ENCODE measurements around the gene ATP5ME. TPM values are rescaled to one million over a fixed set of nuclear protein-coding genes. Genes with fewer than 3 reads are reported as not detected.

Gene ATP5ME
- total RNA-seq, 2 experiments from 2014 or later: 359 to 388 TPM

GRCh38 chr4:667545-667925, 6.5 kb downstream of the ATP5ME start:
- H3K4me3 ChIP-seq (ENCODE audit: low read depth, low read length, poor library complexity, severe bottlenecking): no peak overlapping the region
- intact Hi-C loops (cut with micrococcal nuclease; ENCODE audit: unreplicated experiment): no loop called here
- BruUV-seq (replicated peaks): no TSS peak
- no peak overlapping the region for H2AFZ ChIP-seq (ENCODE audit: low read length)
- TF ChIP-seq EZH2phosphoT487 (IDR thresholded peaks at IDR 0.05; ENCODE audit: borderline replicate concordance, low read depth, low read length) (no peak), CTCF (conservative IDR thresholded peaks at IDR 0.05; ENCODE audit: low read length) (no peak)
- H3K9me3 ChIP-seq (ENCODE audit: low read length): no peaks in the 10 kb centered on the region
- CTCF ChIA-PET (ENCODE audit: unreplicated experiment): no interaction called here
- no peak overlapping the region for H3K27ac ChIP-seq (ENCODE audit: low read depth, low read length, poor library complexity, severe bottlenecking)
- no peak for DNase-seq (ENCODE audit: low spot score)
- H3K4me2 ChIP-seq (ENCODE audit: low read length): no peak overlapping the region
- peaks cover 6% of the 10 kb centered on the region; the same call in 1 of the 2 replicates for H3K79me2 ChIP-seq (ENCODE audit: insufficient read depth, low read depth, low read length)
- POLR2A ChIA-PET: no interaction called here
- no peaks in the 10 kb centered on the region for H3K9me2 ChIP-seq (ENCODE audit: insufficient read depth, low read length)
- H3K4me1 ChIP-seq (ENCODE audit: insufficient read depth, low read length, poor library complexity, severe bottlenecking): no peaks in the 10 kb centered on the region
- no peaks in the 10 kb centered on the region for H4K20me1 ChIP-seq (ENCODE audit: insufficient read depth, low read length)
- peaks cover 25% of the 10 kb centered on the region for H3K36me3 ChIP-seq (ENCODE audit: insufficient read depth, low read length)

GRCh38 chr4:666822-667544, 7.1 kb downstream of the ATP5ME start:
- Histone ChIP-seq H3K4me3 (ENCODE audit: low read depth, low read length, poor library complexity, severe bottlenecking) (no peak overlapping the region), H3K9me2 (ENCODE audit: insufficient read depth, low read length) (no peaks in the 10 kb centered on the region), H4K20me1 (ENCODE audit: insufficient read depth, low read length) (no peaks in the 10 kb centered on the region), H3K4me1 (ENCODE audit: insufficient read depth, low read length, poor library complexity, severe bottlenecking) (no peaks in the 10 kb centered on the region), H3K9me3 (ENCODE audit: low read length) (no peaks in the 10 kb centered on the region), H2AFZ (ENCODE audit: low read length) (no peak overlapping the region), H3K27ac (ENCODE audit: low read depth, low read length, poor library complexity, severe bottlenecking) (no peak overlapping the region), H3K36me3 (ENCODE audit: insufficient read depth, low read length) (peaks cover 20% of the 10 kb centered on the region), H3K4me2 (ENCODE audit: low read length) (no peak overlapping the region), H3K79me2 (ENCODE audit: insufficient read depth, low read depth, low read length) (peaks cover under 1% of the 10 kb centered on the region; the same call in 1 of the 2 replicates)
- TF ChIP-seq CTCF (conservative IDR thresholded peaks at IDR 0.05; ENCODE audit: low read length): no peak
- no peak for TF ChIP-seq EZH2phosphoT487 (IDR thresholded peaks at IDR 0.05; ENCODE audit: borderline replicate concordance, low read depth, low read length)
- ChIA-PET CTCF (ENCODE audit: unreplicated experiment) (no interaction called here), POLR2A (no interaction called here)
- intact Hi-C loops (cut with micrococcal nuclease; ENCODE audit: unreplicated experiment): no loop called here
- BruUV-seq (replicated peaks): no TSS peak
- no peak for DNase-seq (ENCODE audit: low spot score)

GRCh38 chr4:666436-666810, 7.7 kb downstream of the ATP5ME start:
- H3K4me2 ChIP-seq (ENCODE audit: low read length): no peak overlapping the region
- intact Hi-C loops (cut with micrococcal nuclease; ENCODE audit: unreplicated experiment): no loop called here
- H3K9me2 ChIP-seq (ENCODE audit: insufficient read depth, low read length): no peaks in the 10 kb centered on the region

More at GRCh38 chr4:666436-666810, 7.7 kb downstream of the ATP5ME start:
- H3K79me2 ChIP-seq (ENCODE audit: insufficient read depth, low read depth, low read length): no peaks in the 10 kb centered on the region
- H3K27ac ChIP-seq (ENCODE audit: low read depth, low read length, poor library complexity, severe bottlenecking): no peak overlapping the region
- H3K4me1 ChIP-seq (ENCODE audit: insufficient read depth, low read length, poor library complexity, severe bottlenecking): no peaks in the 10 kb centered on the region
- no peak for DNase-seq (ENCODE audit: low spot score)
- POLR2A ChIA-PET: no interaction called here
- no peak overlapping the region for H2AFZ ChIP-seq (ENCODE audit: low read length)
- no peak overlapping the region for H3K4me3 ChIP-seq (ENCODE audit: low read depth, low read length, poor library complexity, severe bottlenecking)
- TF ChIP-seq CTCF (conservative IDR thresholded peaks at IDR 0.05; ENCODE audit: low read length) (no peak), EZH2phosphoT487 (IDR thresholded peaks at IDR 0.05; ENCODE audit: borderline replicate concordance, low read depth, low read length) (no peak)
- no TSS peak for BruUV-seq (replicated peaks)
- no peaks in the 10 kb centered on the region for H4K20me1 ChIP-seq (ENCODE audit: insufficient read depth, low read length)
- CTCF ChIA-PET (ENCODE audit: unreplicated experiment): no interaction called here
- H3K36me3 ChIP-seq (ENCODE audit: insufficient read depth, low read length): peaks cover 14% of the 10 kb centered on the region
- no peaks in the 10 kb centered on the region for H3K9me3 ChIP-seq (ENCODE audit: low read length)
